ENCODE measurements around the gene KRT33B. TPM values are rescaled to one million over a fixed set of nuclear protein-coding genes. Genes with fewer than 3 reads are reported as not detected.

Gene KRT33B
- polyA plus RNA-seq, 3 donors: not detected

DNA sequence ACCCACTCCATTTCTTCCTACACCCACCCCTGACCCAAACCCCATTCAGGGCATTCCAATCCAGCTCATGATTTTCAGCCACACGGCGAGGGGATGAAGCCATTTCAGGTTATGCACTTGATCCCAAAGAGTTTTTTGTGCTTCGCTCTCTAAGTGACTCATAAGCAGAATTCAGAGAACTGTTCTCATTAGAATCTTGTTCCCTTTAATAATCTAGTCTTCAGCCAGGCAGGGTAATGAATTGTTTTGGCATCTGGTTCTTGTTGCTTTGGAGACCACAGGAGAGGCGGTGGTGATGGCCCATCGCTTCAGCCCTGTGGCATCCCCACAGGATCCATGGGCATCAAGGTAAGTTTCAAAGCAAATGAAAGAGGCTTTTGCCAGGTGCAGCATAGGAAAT lies 32.5 kb upstream of the KRT33B start:
- Histone ChIP-seq H3K4me2 (replicated peaks; ENCODE audit: extremely low read depth, low read length, poor library complexity, severe bottlenecking) (no peak overlapping the region), H3K4me3 (replicated peaks in 1 of 3; ENCODE audit: low read depth in 2 of 3, low read length in 3 of 3) (no peak overlapping the region), H4K20me1 (ENCODE audit: insufficient read depth, low read length) (no peaks in the 10 kb centered on the region), H3K4me1 (ENCODE audit: control insufficient read depth in 1 of 2, insufficient read depth in 2 of 2, low read length in 2 of 2) (peaks cover 0 to 6% of the 10 kb centered on the region in 2 donors), H3K27me3 (ENCODE audit: control insufficient read depth in 2 of 2, insufficient read depth in 2 of 2, low read length in 2 of 2) (no peaks in the 10 kb centered on the region), H3K9me3 (replicated peaks in 1 of 2; ENCODE audit: control insufficient read depth in 1 of 2, insufficient read depth in 1 of 2, low read length in 2 of 2) (no peaks in the 10 kb centered on the region), H3K36me3 (replicated peaks in 1 of 2; ENCODE audit: control insufficient read depth in 1 of 2, insufficient read depth in 2 of 2, low read length in 2 of 2) (no peaks in the 10 kb centered on the region), H3K9ac (ENCODE audit: insufficient read depth, low read length, poor library complexity, severe bottlenecking) (no peak overlapping the region), H2AFZ (ENCODE audit: insufficient read depth, low read depth, low read length, poor library complexity, severe bottlenecking) (no peak overlapping the region), H3K27ac (ENCODE audit: low read depth in 1 of 2, low read length in 2 of 2) (no peak overlapping the region), H3K79me2 (ENCODE audit: insufficient read depth, low read length) (no peaks in the 10 kb centered on the region)
- no peaks in the 10 kb centered on the region for H3K36me3 Mint-ChIP-seq
- H3K4me3 Mint-ChIP-seq: no peak overlapping the region
- peaks cover 9% of the 10 kb centered on the region for H3K4me1 Mint-ChIP-seq
- no peaks in the 10 kb centered on the region for H3K9me3 Mint-ChIP-seq
- intact Hi-C loops (cut with micrococcal nuclease): no loop called here
- TF ChIP-seq CTCF (IDR thresholded peaks at IDR 0.05): no peak
- peak overlapping the region in 1 of 7 donors; percentile 50 for H3K27ac Mint-ChIP-seq
- DNase-seq: no peak
- H3K27me3 Mint-ChIP-seq (ENCODE audit: low read depth in 3 of 3): peaks cover 3 to 12% (median 4%) of the 10 kb centered on the region in 3 donors
- 100% methylated on average over 4 of the region's 5 CpGs for WGBS (ENCODE audit: insufficient coverage)

- intact Hi-C loops (cut with micrococcal nuclease): no loop called here
- no peaks in the 10 kb centered on the region for H3K4me1 Mint-ChIP-seq
- Histone ChIP-seq H4K20me1 (ENCODE audit: insufficient read depth, low read length) (no peaks in the 10 kb centered on the region), H3K4me1 (ENCODE audit: control insufficient read depth in 1 of 2, insufficient read depth in 2 of 2, low read length in 2 of 2) (no peaks in the 10 kb centered on the region), H3K27me3 (ENCODE audit: control insufficient read depth in 2 of 2, insufficient read depth in 2 of 2, low read length in 2 of 2) (no peaks in the 10 kb centered on the region), H2AFZ (ENCODE audit: insufficient read depth, low read depth, low read length, poor library complexity, severe bottlenecking) (no peak within 1 kb of the TSS), H3K4me3 (replicated peaks in 1 of 3; ENCODE audit: low read depth in 2 of 3, low read length in 3 of 3) (no peak within 1 kb of the TSS), H3K36me3 (replicated peaks in 1 of 2; ENCODE audit: control insufficient read depth in 1 of 2, insufficient read depth in 2 of 2, low read length in 2 of 2) (no peaks in the 10 kb centered on the region), H3K9me3 (replicated peaks in 1 of 2; ENCODE audit: control insufficient read depth in 1 of 2, insufficient read depth in 1 of 2, low read length in 2 of 2) (no peaks in the 10 kb centered on the region), H3K9ac (ENCODE audit: insufficient read depth, low read length, poor library complexity, severe bottlenecking) (no peak within 1 kb of the TSS), H3K79me2 (ENCODE audit: insufficient read depth, low read length) (no peaks in the 10 kb centered on the region), H3K4me2 (replicated peaks; ENCODE audit: extremely low read depth, low read length, poor library complexity, severe bottlenecking) (no peak within 1 kb of the TSS), H3K27ac (ENCODE audit: low read depth in 1 of 2, low read length in 2 of 2) (no peak within 1 kb of the TSS)
- no peaks in the 10 kb centered on the region for H3K36me3 Mint-ChIP-seq
- no peak for DNase-seq
- no peak for TF ChIP-seq CTCF (IDR thresholded peaks at IDR 0.05)
- H3K27me3 Mint-ChIP-seq (ENCODE audit: low read depth in 3 of 3): peaks cover 4 to 12% (median 4%) of the 10 kb centered on the region in 3 donors
- no peak within 1 kb of the TSS for H3K27ac Mint-ChIP-seq
- no peaks in the 10 kb centered on the region for H3K9me3 Mint-ChIP-seq
- 94% methylated on average over 5 of the region's 16 CpGs for WGBS (ENCODE audit: insufficient coverage)
- H3K4me3 Mint-ChIP-seq: no peak within 1 kb of the TSS
Observed at GRCh38 chr17:41396996-41397660, 27.5 kb upstream of the KRT33B start, which contains the start of gene KRT31. TSS of gene KRT31 (minus strand) at chr17:41397608. CDS start at chr17:41397539, 69 bp downstream.

All from CD14-positive monocyte (primary cell).